Suprapubic skin (tissue), 4 donors: Measurements from ENCODE around the gene PPY. TPM values are rescaled to one million over a fixed set of nuclear protein-coding genes. Genes with fewer than 3 reads are reported as not detected.
A peak's percentile ranks its signal among the peaks of the same experiment; 100 is the strongest.
"Not testable (repeated sequence)": the region's sequence is repeated elsewhere in the genome, so short reads cannot be mapped to it uniquely, and the experiment has no call there.

Experiments
- DNase-seq, 2 donors: peaks; one replicate each; pipeline ENCODE4 v3.0.0-alpha.2; 2019; ENCODE audit warnings: low spot score in 2 of 2
- H3K27ac ChIP-seq: fragments of 200-600 bp; sonication (generic); one replicate; pipeline ENCODE4 v1.5.1; 2019
- H3K27me3 ChIP-seq: fragments of 200-600 bp; sonication (generic); one replicate; pipeline ENCODE4 v1.5.1; 2019
- H3K36me3 ChIP-seq: fragments of 200-600 bp; sonication (generic); one replicate; pipeline ENCODE4 v1.5.1; 2019
- H3K4me1 ChIP-seq: fragments of 200-600 bp; sonication (generic); one replicate; pipeline ENCODE4 v1.5.1; 2019
- H3K4me3 ChIP-seq: fragments of 200-600 bp; sonication (generic); one replicate; pipeline ENCODE4 v1.5.1; 2019; ENCODE audit warnings: mild to moderate bottlenecking
- H3K9me3 ChIP-seq: fragments of 200-600 bp; sonication (generic); one replicate; pipeline ENCODE4 v1.5.1; 2019
- CTCF ChIP-seq, 2 donors: fragments of 200-600 bp in 1 of 2; fragments of 450-650 bp in 1 of 2; sonication (generic) in 1 of 2; IDR thresholded peaks; one replicate each; pipeline ENCODE4 v1.5.1; 2016 to 2019; ENCODE audit warnings: antibody characterized with exemption in 2 of 2, mild to moderate bottlenecking in 1 of 2, moderate library complexity in 1 of 2
- EP300 ChIP-seq: sonication (generic); formaldehyde crosslinking; IDR thresholded peaks from one replicate; pipeline ENCODE4 v1.6.1; 2017; ENCODE audit warnings: antibody characterized with exemption
- POLR2A ChIP-seq, 2 donors: fragments of 450-650 bp; IDR thresholded peaks; one replicate each; pipeline ENCODE4 v1.6.1; 2017; ENCODE audit warnings: antibody characterized with exemption in 2 of 2, mild to moderate bottlenecking in 2 of 2, moderate library complexity in 2 of 2
- POLR2AphosphoS5 ChIP-seq, 3 donors: sonication (generic); formaldehyde crosslinking; IDR thresholded peaks; one replicate each; pipeline ENCODE4 v1.6.1; 2017; ENCODE audit warnings: antibody characterized with exemption in 3 of 3
- WGBS: methylation state at CpG from one replicate; pipeline ENCODE4 v1.1.5; 2018; 5-methylcytosine and 5-hydroxymethylcytosine counted together
- total RNA-seq, 4 donors: library from RNA; depleted of rRNA; stranded (reverse); fragments of >200 nt; gene quantifications; one replicate each; pipeline ENCODE4 v1.1.0, GENCODE V29; 2016

Gene PPY
- total RNA-seq, 4 donors from 2014 or later: not detected

DNA sequence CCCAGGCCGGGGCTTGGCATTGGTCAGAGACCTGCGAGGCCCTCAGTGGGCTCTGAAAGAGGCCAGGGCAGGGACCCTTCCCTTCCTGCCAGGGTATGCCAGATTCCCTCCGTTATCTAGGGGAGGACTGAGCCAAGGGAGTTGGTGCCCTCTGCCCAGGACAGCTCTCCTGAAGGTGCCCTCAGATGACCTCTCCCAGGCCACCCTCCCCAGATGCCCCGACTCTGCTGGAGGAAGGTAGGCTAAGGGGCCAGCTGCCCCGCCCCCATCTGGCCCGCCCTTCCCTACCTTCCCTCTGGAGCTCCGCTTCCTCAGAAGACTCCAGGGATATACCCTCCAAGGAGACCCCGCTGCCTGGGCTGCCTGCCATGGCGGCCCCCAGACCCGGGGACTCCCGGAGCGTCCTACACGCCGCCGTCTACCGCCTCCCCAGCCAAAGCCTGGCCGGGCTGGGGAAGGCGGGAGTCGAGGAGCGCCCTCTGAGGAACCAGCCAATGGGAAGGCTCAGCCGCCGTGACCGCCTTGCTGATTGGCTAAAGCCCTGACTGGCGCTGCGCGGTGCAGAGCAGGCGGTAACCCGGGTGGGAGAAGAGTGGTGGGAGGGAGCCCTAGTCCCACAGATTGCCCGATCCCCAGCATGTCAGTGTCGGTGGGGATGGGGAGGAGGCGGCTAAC, 42.0 kb downstream of the PPY start:
- Histone ChIP-seq H3K27ac (no peak overlapping the region), H3K4me1 (peaks cover 25% of the 10 kb centered on the region), H3K36me3 (no peaks in the 10 kb centered on the region), H3K27me3 (peaks cover 5% of the 10 kb centered on the region), H3K4me3 (peak overlapping the region; percentile 54), H3K9me3 (no peaks in the 10 kb centered on the region)
- DNase-seq: peak; percentile 88 to 94
- 1% methylated on average over 8 of the region's 31 CpGs for WGBS
- TF ChIP-seq CTCF (IDR thresholded peaks at IDR 0.05) (no peak), POLR2A (IDR thresholded peaks at IDR 0.05) (no peak)

DNA sequence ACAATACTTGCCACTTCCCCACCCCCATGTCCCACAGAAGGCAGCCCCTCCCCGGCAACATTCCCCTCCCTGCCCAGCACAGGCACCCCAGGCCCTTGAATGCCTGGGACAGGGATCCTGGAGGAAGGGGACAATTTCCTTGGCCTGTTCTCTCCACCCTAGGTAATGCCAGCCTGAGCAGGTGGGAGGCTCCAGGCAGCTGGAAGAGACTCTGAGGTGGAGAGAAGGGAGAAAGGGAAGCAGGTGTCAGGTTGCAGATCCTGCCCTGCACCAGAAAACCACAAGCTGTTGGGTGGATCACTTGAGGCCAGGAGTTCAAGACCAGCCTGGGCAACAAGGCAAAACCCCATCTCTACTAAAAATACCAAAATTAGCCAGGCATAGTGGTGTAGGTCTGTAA, 43.8 kb downstream of the PPY start:
- DNase-seq: no peak
- H3K4me3 ChIP-seq: no peak overlapping the region
- no peaks in the 10 kb centered on the region for H3K9me3 ChIP-seq
- H3K36me3 ChIP-seq: no peaks in the 10 kb centered on the region
- TF ChIP-seq CTCF (IDR thresholded peaks at IDR 0.05) (no peak), POLR2A (IDR thresholded peaks at IDR 0.05) (no peak), EP300 (no peak), POLR2AphosphoS5 (IDR thresholded peaks at IDR 0.05) (no peak)
- no peak overlapping the region for H3K27ac ChIP-seq
- WGBS: 63% methylated on average over 1 of the region's 1 CpG
- H3K27me3 ChIP-seq: no peaks in the 10 kb centered on the region
- H3K4me1 ChIP-seq: peaks cover 25% of the 10 kb centered on the region

- Histone ChIP-seq H3K9me3 (no peaks in the 10 kb centered on the region), H3K36me3 (no peaks in the 10 kb centered on the region), H3K27ac (no peak overlapping the region), H3K4me3 (no peak overlapping the region), H3K4me1 (peaks cover 25% of the 10 kb centered on the region), H3K27me3 (no peaks in the 10 kb centered on the region)
- no peak for DNase-seq
- TF ChIP-seq POLR2AphosphoS5 (IDR thresholded peaks at IDR 0.05) (no peak), EP300 (no peak), POLR2A (IDR thresholded peaks at IDR 0.05) (no peak), CTCF (IDR thresholded peaks at IDR 0.05) (no peak)
- WGBS: 37% methylated on average over 3 of the region's 3 CpGs
Measured at GRCh38 chr17:43897831-43898230, 44.4 kb downstream of the PPY start.

DNA sequence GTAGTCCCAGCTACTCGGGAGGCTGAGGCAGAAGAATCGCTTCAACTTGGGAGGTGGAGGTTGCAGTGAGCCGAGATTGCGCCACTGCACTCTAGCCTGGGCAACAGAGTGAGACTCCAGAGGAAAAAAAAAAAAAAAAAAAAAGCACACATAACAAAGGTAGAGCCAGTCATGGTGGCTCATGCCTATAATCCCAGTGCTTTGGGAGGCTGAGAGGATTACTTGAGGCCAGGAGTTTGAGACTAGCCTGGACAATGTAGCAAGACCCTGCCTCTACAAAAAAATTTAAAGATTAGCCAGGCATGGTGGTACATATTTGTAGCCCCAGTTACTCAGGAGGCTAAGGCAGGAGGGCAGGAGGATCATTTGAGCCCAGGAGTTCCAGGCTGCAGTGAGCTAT, 47.8 kb downstream of the PPY start:
- H3K27ac ChIP-seq, H3K36me3 ChIP-seq, H3K4me1 ChIP-seq, H3K27me3 ChIP-seq, H3K9me3 ChIP-seq, DNase-seq, H3K4me3 ChIP-seq: not testable (repeated sequence)
- 94% methylated on average over 4 of the region's 4 CpGs for WGBS

- 29% methylated on average over 4 of the region's 4 CpGs for whole genome bisulfite sequencing
- H3K36me3 ChIP-seq: no peaks in the 10 kb centered on the region
- no peaks in the 10 kb centered on the region for H3K9me3 ChIP-seq
- H3K4me3 ChIP-seq: no peak overlapping the region
- H3K4me1 ChIP-seq: peaks cover 2% of the 10 kb centered on the region
- H3K27me3 ChIP-seq: no peaks in the 10 kb centered on the region
- H3K27ac ChIP-seq: no peak overlapping the region
- TF ChIP-seq POLR2AphosphoS5 (IDR thresholded peaks at IDR 0.05) (no peak), EP300 (no peak), CTCF (IDR thresholded peaks at IDR 0.05) (no peak), POLR2A (IDR thresholded peaks at IDR 0.05) (no peak)
- DNase-seq: no peak
Measured at GRCh38 chr17:43892647-43892952, 49.7 kb downstream of the PPY start.
